Upper lobe of left lung (tissue), 4 donors: Measurements from ENCODE around the gene ARSD.
"Not testable (repeated sequence)": the region's sequence is repeated elsewhere in the genome, so short reads cannot be mapped to it uniquely, and the experiment has no call there.

Source experiments
- EP300 ChIP-seq, 4 donors: sonication (generic); formaldehyde crosslinking; IDR thresholded peaks; one replicate each; pipeline ENCODE4 v1.5.1; 2017; ENCODE audit warnings: antibody characterized with exemption in 4 of 4, control low read depth in 2 of 4
- TF ChIP-seq, protein P1 (sequence below), 6 experiments: fragments of 450-650 bp in 4 of 6; fragments of 200-600 bp in 2 of 6; sonication (generic) in 2 of 6; IDR thresholded peaks; one replicate each; pipeline ENCODE4 v1.5.1; 2016 to 2019; ENCODE audit warnings: antibody characterized with exemption in 6 of 6

DNA sequence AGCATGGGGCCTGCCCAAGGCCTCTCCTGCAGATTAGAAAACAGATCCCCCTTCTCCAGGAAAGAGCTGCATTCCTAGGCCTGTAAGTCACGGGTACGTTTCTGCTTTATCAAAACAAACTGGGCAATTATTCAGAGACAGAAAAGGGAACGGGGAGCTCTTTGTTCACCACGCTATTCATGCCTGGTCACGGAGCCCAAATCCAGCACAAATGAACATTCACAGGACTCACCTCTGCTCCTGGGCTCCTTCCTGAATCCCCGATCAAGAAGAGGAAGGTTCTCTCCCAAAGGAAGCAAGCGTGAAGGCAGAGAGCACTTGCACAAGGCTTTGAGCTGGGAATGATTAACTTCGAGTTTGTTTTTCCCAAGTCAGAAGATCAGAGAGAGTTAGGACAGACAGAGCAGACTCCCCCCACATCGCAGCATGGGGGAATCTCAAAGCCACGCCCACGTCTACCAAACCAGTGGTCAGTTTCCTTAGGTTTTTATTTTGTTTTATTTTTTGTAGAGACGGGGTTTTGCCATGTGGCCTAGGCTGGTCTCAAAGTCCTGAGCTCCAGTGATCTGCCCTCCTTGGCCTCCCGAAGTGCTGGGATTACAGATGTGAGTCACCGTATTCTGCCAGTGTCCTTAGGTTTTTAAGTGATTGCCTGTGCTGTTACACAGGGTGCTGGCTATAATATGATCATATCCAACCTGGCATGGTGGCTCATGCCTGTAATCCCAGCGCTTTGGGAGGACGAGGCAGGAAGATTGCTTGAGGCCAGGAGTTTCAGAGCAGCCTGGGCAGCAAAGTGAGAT, 35.1 kb upstream of the ARSD start:
- TF ChIP-seq, protein P1, sequence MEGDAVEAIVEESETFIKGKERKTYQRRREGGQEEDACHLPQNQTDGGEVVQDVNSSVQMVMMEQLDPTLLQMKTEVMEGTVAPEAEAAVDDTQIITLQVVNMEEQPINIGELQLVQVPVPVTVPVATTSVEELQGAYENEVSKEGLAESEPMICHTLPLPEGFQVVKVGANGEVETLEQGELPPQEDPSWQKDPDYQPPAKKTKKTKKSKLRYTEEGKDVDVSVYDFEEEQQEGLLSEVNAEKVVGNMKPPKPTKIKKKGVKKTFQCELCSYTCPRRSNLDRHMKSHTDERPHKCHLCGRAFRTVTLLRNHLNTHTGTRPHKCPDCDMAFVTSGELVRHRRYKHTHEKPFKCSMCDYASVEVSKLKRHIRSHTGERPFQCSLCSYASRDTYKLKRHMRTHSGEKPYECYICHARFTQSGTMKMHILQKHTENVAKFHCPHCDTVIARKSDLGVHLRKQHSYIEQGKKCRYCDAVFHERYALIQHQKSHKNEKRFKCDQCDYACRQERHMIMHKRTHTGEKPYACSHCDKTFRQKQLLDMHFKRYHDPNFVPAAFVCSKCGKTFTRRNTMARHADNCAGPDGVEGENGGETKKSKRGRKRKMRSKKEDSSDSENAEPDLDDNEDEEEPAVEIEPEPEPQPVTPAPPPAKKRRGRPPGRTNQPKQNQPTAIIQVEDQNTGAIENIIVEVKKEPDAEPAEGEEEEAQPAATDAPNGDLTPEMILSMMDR (IDR thresholded peaks at IDR 0.05), result not testable (repeated sequence)
- TF ChIP-seq EP300 (IDR thresholded peaks at IDR 0.05), result not testable (repeated sequence)
